GM15510 (cell line): ENCODE results near the gene TEX22.

Experiments
- POLR2A ChIP-seq: IDR thresholded peaks from 3 replicates; pipeline ENCODE4 v1.6.1; 2011; ENCODE audit warnings: borderline replicate concordance; ENCODE audit not compliant: insufficient read length; ENCODE audit errors: extremely low read depth

The TEX22 gene, protein sequence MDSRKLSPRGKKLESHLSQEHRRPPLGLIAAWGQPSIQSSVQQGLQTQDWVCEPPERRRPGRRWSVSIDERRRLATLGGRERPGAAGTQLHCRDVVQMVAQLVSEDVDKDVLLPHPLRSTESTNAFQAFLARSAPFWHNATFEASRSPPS

DNA sequence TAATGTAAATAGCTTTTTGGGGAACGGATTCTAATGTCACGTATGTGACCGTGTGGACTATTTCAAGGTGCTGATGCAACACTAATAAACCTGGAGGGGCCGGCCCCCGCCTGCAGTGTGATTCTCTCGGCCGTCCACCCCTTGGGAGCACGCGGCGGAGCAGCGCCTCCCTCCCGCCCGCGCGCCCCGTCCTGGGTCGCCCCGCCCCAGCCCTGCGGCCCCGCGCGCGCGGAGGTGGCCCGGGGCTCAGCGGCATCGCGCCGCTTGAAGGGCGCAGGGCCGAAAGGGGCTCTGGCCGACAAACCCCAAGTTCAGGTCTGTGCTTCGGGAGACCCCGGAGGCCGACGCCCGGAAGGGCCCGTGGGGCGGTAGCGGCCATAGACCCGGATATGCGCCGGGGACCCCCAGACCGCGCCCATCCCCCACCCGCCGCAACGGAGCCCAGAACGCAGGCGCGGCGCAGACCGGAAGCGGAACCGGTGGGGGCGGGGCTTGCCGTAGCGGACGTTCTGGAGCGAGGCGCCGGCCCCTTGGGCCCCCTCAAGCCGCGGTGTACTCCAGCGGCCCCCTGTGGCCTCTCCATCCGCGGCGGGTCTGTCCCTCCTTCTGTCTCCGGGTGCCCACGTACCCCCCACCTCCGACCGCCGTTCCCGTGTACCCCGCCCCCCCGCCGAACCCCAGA lies at the start of gene TEX22:
TSS of gene TEX22 (plus strand) at position 495 of the 682 bp plus-strand sequence. CDS start 803 bp downstream, outside the sequence.
- peak; percentile 86 for TF ChIP-seq POLR2A

DNA sequence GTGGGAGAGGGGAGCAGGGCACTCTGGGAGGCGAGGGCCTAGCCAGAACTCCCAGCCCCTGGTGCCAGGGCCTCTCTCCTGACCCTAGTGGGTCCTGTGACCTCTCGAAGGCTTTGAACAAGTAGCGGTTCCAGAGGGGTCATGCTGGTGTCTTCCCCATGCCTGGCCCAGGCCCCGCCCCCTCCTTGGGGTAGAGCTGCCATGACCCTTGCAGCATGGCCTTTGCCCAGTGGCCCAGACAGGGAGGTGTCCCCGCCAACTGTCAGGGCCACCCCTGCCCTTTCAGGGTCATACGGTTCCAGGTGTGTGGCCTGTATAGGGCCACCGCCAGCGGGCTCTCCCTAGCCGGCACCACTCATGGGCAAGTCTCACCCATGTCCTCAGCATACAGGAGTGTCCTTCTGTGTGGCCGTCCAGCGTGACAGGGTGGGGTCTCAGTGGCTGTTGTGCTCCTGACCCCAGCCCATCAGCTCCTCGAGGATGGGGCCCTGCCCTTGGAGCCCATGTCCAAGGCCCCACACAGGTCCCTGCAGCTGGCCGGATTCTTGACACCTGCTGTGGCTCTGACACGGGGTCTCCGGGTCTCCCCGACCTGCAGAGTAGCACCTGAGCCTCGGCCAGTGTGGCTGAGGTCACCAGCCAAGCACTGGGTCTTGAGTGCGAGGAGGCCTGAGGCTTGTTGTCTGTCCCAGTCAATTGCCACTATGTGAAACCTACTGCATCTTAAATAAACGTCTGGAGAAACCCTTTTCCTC lies 49.2 kb upstream of the TEX22 start:
- no peak for TF ChIP-seq POLR2A

DNA sequence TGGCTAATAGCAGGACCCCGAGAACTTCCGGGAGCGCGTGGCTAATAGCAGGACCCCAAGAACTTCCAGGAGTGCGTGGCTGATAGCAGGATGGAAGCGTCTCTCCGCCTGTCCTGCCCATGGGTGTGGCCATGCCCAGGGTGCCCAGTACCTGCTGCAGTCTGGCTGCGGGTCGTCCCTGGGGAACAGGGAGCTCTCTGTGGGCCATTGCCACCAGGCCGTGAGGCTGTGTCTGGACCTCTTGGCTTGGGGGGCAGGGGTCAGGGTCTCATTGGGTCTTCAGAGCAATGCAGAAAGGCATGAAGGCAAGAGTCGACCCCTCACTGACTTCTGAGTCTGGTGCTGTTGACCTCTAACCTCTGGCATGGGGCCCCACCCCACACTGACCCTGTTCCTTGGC lies 48.3 kb upstream of the TEX22 start:
- no peak for TF ChIP-seq POLR2A

DNA sequence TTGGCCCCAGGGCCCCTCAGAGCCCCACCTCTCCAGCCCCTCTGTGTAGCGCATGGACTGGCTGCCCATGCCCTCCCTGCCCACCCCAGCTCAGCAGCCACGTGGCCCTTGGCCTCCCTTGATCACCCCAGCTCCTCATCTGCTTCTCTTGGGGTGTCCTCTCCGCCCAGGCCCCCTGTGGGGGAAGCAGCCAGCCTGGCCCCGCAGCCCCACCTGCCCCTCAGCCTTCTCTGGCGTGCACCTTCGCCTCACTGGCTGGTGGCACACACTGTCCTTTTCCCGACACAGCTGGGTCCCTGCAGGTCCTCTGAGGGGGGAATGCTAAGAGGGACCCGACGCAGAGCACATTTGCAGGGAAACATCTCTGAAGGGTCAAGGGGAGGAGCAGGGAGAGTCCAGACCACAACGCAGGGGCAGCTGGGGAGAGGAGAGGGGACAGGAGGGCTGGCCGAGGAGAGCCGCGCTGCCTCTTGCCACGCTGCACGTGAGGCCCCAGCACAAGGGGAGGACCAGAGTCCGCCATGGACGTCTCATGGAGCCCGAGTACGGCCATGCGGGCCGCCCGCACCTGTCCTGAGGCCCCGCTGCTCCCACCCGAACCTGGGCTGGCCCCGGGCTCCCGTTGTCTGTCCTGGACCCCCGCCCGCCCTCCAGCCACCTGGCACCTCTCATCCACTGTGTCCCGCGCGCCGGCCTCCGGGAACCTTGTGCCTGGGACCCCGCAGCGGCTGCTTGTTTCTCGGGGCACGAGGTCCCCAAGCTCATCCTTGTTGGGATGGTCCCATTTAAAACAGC lies 47.7 kb upstream of the TEX22 start:
- TF ChIP-seq POLR2A: no peak

DNA sequence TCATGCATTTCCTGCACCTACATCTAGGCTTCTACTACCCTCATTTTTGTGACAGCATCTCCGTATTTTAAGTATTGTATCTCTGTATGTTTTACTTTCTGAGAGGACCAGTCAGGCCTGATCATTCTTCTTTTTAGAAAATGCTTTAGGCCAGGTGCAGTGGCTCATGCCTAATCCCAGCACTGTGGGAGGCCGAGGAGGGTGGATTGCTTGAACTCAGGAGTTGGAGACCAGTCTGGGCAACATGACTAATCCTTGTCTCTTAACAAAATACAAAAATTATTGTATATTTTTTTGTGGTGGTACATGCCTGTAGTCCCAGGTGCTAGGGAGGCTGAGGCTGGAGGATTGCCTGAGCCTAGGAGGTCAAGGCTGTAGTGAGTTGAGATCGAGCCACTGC lies 46.9 kb upstream of the TEX22 start:
- no peak for TF ChIP-seq POLR2A

DNA sequence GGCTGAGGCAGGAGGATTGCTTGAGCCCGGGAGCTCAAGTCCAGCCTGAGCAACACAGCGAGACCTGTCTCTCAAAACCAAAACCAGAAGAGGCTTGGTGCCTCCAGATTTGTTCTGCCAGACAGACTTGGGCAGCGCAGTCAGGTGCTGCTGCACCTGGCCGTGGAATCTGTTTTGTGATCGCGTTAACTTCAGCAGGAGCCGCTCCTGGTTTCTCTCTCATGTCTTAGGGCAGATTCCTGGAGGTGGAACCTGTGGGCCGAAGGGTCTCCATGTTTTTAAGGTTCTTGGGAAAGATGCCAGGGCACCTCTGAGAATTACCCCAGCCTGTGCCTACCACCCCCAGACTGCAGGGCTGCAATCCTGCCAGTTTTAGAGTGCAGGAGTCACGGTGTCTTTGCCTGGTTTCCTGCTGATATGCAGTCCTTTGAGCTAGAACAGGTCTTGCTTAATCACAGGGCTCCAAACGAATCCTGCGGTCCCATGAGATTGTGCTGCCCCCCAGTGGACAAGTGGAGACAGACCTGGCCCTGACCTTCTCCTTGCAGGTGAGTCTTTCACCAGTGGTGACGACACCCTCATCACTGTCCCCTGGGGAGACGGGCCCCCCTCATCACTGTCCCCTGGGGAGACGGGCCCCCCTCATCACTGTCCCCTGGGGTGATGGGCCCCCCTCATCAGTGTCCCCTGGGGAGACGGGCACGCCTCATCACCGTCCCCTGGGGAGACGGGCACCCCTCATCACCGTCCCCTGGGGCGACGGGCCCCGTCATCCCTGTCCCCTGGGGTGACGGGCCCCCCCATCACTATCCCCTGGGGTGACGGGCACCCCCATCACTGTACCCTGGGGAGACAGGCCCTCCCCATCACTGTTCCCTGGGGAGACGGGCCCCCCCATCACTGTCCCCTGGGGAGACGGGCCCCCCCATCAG lies 46.2 kb upstream of the TEX22 start:
- TF ChIP-seq POLR2A: no peak

DNA sequence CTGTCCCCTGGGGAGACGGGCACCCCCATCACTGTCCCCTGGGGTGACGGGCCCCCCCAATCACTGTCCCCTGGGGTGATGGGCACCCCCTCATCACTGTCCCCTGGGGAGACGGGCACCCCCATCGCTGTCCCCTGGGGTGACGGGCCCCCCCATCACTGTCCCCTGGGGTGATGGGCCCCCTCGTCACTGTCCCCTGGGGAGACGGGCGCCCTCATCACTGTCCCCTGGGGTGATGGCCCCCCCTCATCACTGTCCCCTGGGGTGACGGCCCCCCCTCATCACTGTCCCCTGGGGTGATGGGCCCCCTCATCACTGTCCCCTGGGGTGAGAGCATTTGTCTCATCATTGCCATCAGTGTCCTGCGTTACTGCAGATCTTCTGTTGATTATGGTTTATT lies 45.2 kb upstream of the TEX22 start:
- TF ChIP-seq POLR2A: no peak

DNA sequence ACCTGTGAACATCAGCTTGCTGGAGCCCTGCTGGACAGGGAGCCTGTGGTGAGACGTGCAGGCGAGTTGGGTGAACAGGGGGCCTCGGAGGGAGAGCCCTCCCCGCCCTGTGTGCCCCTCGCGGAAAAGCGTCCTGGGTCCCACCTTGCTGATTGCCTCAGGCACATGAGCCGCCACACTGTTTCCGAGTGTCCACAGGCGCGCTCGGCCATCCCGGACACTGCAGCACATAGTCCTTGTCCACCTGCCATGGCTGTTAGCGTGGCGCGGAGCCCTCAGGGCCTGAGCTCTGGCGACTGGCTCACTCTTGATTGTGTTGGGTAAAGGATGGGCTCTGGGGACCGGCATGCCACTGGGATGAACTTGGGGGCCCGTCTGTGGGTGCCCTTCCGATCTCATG lies 43.8 kb upstream of the TEX22 start:
- no peak for TF ChIP-seq POLR2A

DNA sequence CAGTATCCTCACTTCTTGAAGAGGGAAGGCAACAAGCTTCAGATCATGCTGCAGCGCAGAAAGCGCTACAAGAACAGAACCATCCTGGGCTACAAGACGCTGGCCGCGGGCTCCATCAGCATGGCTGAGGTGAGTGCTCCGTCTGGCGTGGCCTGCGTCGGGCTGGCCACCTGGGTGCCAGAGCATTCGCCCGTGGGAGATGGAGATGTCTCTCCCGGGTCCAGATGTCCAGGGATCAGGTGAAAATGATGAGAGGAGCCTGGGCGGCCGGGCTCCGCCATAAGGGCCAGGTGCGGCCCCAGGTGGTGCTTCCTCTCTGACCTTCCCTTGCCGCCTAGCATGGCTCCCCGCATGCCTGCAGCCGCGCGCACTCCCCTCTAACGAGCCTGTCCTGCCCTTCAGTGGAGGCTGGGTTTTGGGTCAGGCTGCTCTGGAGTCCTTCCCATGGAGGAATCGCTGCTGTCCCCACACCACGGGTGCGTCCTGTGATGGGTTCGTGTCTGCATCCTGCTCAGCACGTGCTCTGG lies 43.2 kb upstream of the TEX22 start:
- no peak for TF ChIP-seq POLR2A

DNA sequence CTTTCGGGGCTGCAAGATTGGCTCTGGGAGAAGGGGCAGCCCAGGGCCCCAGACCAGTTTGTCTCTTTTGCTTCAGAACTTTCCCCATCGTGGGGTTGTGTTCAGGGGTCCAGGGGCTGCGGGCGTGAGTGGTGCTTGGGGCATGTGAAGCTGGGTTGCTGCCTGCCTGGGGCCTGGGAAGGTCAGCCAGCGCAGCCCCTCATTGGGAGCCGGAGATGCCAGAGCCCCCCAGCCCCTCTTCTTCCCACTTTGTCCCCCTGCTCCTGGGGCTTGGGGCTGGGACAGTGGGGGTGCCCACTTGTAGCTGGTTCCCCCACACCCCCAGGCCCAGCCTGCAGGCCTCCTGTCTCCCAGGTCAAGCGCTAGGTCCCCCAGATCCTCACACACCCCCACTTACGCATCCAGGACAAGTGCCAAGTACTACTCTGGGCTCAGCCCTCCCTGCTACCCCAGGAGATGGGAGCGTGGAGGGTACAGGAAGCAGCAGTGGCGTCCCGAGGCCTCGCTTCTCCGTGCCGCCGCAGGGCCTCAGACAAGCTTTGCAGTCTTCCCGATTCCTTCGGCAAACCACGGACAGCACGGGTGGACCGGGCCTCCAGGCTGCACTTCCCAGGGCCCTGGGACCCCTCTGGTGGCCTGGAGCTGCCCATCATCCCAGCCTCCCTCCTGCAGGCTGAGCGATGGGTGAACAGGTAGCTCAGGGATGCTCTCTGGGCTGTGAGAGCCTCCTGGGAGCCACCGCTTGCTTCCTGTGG lies 42.3 kb upstream of the TEX22 start:
- no peak for TF ChIP-seq POLR2A

DNA sequence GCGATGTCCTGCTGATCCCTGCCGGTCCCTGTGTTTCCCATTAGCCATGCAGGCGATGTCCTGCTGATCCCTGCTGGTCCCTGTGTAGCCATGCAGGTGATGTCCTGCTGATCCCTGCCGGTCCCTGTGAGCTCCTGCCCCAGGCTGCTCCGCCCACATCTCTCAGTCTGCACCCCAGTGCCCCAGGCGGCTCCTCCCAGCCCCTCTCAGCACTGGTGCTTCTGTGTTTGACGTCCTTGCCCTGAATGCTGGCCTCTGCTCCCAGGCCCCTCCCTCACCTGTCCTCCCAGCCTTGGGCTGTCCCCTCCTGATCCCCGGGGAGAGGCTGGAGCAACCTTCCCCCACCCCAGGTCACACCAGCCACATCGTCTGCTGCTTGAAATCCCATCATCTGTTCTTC lies 41.4 kb upstream of the TEX22 start:
- no peak for TF ChIP-seq POLR2A

DNA sequence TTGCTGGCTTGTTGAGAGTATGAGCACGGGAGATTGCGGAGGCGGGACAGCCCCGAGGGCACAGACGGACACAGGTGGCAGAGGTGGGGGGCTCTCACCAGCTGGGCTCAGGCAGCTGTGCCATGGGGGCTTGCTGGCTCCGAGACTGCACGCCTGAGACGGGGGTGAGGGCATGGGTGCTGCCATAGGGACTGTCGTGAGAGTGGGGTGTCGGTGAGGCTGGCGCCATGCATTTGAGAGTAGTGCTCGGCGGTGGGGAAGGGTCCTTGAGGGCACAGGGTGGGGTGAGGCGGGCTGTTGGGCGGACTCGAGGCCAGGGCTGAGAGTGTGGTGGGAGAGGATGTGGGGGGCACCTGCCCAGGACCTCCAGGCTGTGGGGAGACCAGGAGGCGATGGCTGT lies 40.7 kb upstream of the TEX22 start:
- TF ChIP-seq POLR2A: no peak
